PC-3 (cell line): Measurements from ENCODE around the gene NAV1. TPM values are rescaled to one million over a fixed set of nuclear protein-coding genes. Genes with fewer than 3 reads are reported as not detected.
A peak's percentile ranks its signal among the peaks of the same experiment; 100 is the strongest.
"Not testable (repeated sequence)": the region's sequence is repeated elsewhere in the genome, so short reads cannot be mapped to it uniquely, and the experiment has no call there.

Source experiments
- ATAC-seq: fragments of 200-7000 bp; cut with Tn5 transposase; 2 replicates; pipeline ENCODE4 v1.9.1; 2020; ENCODE audit warnings: mild to moderate bottlenecking, moderate library complexity
- BruUV-seq: library from RNA; stranded (reverse); fragments of 400-500 nt; replicated peaks from 2 replicates; lab custom pipeline; 2021; lab: Mats Ljungman, UMichigan
- CTCF ChIA-PET: fragments of 300-600 bp; sonication (Branson Sonifier 250); formaldehyde crosslinking; loops from one replicate; lab custom pipeline; 2022; ENCODE audit warnings: antibody characterized with exemption; lab: Charles Lee
- POLR2A ChIA-PET: fragments of 300-600 bp; sonication (Branson Sonifier 250); formaldehyde crosslinking; loops from one replicate; lab custom pipeline; 2022; ENCODE audit warnings: antibody characterized with exemption; ENCODE audit not compliant: unreplicated experiment; lab: Charles Lee
- DNase-seq: peaks from one replicate; pipeline ENCODE4 v3.0.0-alpha.2; 2015
- H2AFZ ChIP-seq: fragments of 300-600 bp; sonication (generic); 2 replicates; pipeline ENCODE4 v1.6.0; 2016; ENCODE audit warnings: antibody characterized with exemption, low read length
- H3F3A ChIP-seq: fragments of 300-600 bp; sonication (generic); one replicate; pipeline ENCODE4 v1.6.0; 2017; ENCODE audit warnings: antibody characterized with exemption, low read length, control low read depth, mild to moderate bottlenecking; ENCODE audit not compliant: unreplicated experiment
- H3K27ac ChIP-seq: fragments of 300-600 bp; sonication (generic); 2 replicates; pipeline ENCODE4 v1.5.1; 2016; ENCODE audit warnings: mild to moderate bottlenecking, low read length
- H3K27me3 ChIP-seq: fragments of 300-600 bp; sonication (generic); 2 replicates; pipeline ENCODE4 v1.6.1; 2016; ENCODE audit warnings: low read length, mixed read lengths
- H3K36me3 ChIP-seq: fragments of 300-600 bp; sonication (generic); 2 replicates; pipeline ENCODE4 v1.6.1; 2016; ENCODE audit warnings: low read depth, mixed run types, low read length, mixed read lengths
- H3K4me1 ChIP-seq: fragments of 300-600 bp; sonication (generic); 2 replicates; pipeline ENCODE4 v1.5.1; 2016; ENCODE audit warnings: low read length; ENCODE audit not compliant: insufficient read depth
- H3K4me2 ChIP-seq: fragments of 300-600 bp; sonication (generic); 2 replicates; pipeline ENCODE4 v1.6.0; 2016; ENCODE audit warnings: low read length
- H3K4me3 ChIP-seq: fragments of 300-600 bp; sonication (generic); 2 replicates; pipeline ENCODE4 v1.5.1; 2016; ENCODE audit warnings: mild to moderate bottlenecking, low read length, mixed read lengths
- H3K79me2 ChIP-seq: fragments of 300-600 bp; sonication (generic); 2 replicates; pipeline ENCODE4 v1.6.1; 2017; ENCODE audit warnings: low read length, mixed read lengths
- H3K9ac ChIP-seq: fragments of 300-600 bp; sonication (generic); 2 replicates; pipeline ENCODE4 v1.6.0; 2016; ENCODE audit warnings: mild to moderate bottlenecking, low read length
- H3K9me2 ChIP-seq: fragments of 300-600 bp; sonication (generic); replicated peaks from 2 replicates; pipeline ENCODE4 v1.6.1; 2016; ENCODE audit warnings: mixed run types, low read length, mixed read lengths
- H3K9me3 ChIP-seq: fragments of 300-600 bp; sonication (generic); 2 replicates; pipeline ENCODE4 v1.6.1; 2016; ENCODE audit warnings: low read length, mixed read lengths
- H4K20me1 ChIP-seq: fragments of 300-600 bp; sonication (generic); 2 replicates; pipeline ENCODE4 v1.6.1; 2016; ENCODE audit warnings: low read length, mixed read lengths
- CTCF ChIP-seq: fragments of 300-600 bp; sonication (generic); conservative IDR thresholded peaks from 2 replicates; pipeline ENCODE4 v1.5.1; 2017; ENCODE audit warnings: antibody characterized with exemption, low read depth, mild to moderate bottlenecking, low read length
- EZH2 ChIP-seq: fragments of 300-600 bp; sonication (generic); IDR thresholded peaks from one replicate; pipeline ENCODE4 v1.6.1; 2017; ENCODE audit warnings: antibody characterized with exemption, mild to moderate bottlenecking, low read length; ENCODE audit not compliant: unreplicated experiment
- EZH2phosphoT487 ChIP-seq: fragments of 300-600 bp; sonication (generic); IDR thresholded peaks from 2 replicates; pipeline ENCODE4 v1.6.1; 2018; ENCODE audit warnings: mild to moderate bottlenecking, antibody characterized with exemption, low read length, borderline replicate concordance
- intact Hi-C: fragments of 100-400 bp; cut with micrococcal nuclease; formaldehyde crosslinking; loops from 2 replicates; pipeline ENCODE4 v1.9.0; 2023
- total RNA-seq: library from RNA; depleted of rRNA; stranded (reverse); fragments of >200 nt; gene quantifications from 2 replicates; pipeline ENCODE4 v1.2.3, GENCODE V29; 2014

Gene NAV1
- total RNA-seq, 1 experiment from 2014 or later: 2.6 TPM

- H3K9me2 ChIP-seq: no peaks in the 10 kb centered on the region
- H3K9me3 ChIP-seq: no peaks in the 10 kb centered on the region
- no peaks in the 10 kb centered on the region for H3K36me3 ChIP-seq
- H3K4me2 ChIP-seq: no peak overlapping the region
- H3K27ac ChIP-seq: no peak overlapping the region
- intact Hi-C loops: no loop called here
- no peak overlapping the region for H3K9ac ChIP-seq
- no peak overlapping the region for H2AFZ ChIP-seq
- TF ChIP-seq EZH2phosphoT487: no peak
- no peak for TF ChIP-seq CTCF
- TF ChIP-seq EZH2: no peak
- CTCF ChIA-PET: no interaction called here
- BruUV-seq: no TSS peak
- no peaks in the 10 kb centered on the region for H3K27me3 ChIP-seq
- POLR2A ChIA-PET: interaction anchor here (0.6 kb wide), 1 partner anchor 178 kb away, joined by 4 read pairs; no protein-coding TSS in a partner anchor
- no peaks in the 10 kb centered on the region for H3F3A ChIP-seq
- DNase-seq (no peak), ATAC-seq (no peak)
- H3K4me1 ChIP-seq: no peaks in the 10 kb centered on the region; the same call in 1 of the 2 replicates
- H3K4me3 ChIP-seq: no peak overlapping the region
- H3K79me2 ChIP-seq: no peaks in the 10 kb centered on the region
- H4K20me1 ChIP-seq: no peaks in the 10 kb centered on the region
These were observed 5.1 kb downstream of the NAV1 start for GRCh38 chr1:201543871-201544642.

- Histone ChIP-seq H3F3A (no peaks in the 10 kb centered on the region), H3K9me2 (no peaks in the 10 kb centered on the region), H3K4me2 (no peak overlapping the region), H3K9ac (no peak overlapping the region), H3K27me3 (no peaks in the 10 kb centered on the region), H3K36me3 (no peaks in the 10 kb centered on the region), H3K4me1 (no peaks in the 10 kb centered on the region; the same call in 1 of the 2 replicates), H2AFZ (no peak overlapping the region), H4K20me1 (no peaks in the 10 kb centered on the region), H3K27ac (no peak overlapping the region), H3K4me3 (no peak overlapping the region), H3K79me2 (no peaks in the 10 kb centered on the region), H3K9me3 (no peaks in the 10 kb centered on the region)
- ChIA-PET POLR2A (interaction anchor here (0.6 kb wide), 1 partner anchor 178 kb away, joined by 4 read pairs; no protein-coding TSS in a partner anchor), CTCF (no interaction called here)
- ATAC-seq (no peak), DNase-seq (no peak)
- intact Hi-C loops: no loop called here
- TF ChIP-seq EZH2phosphoT487: no peak
- no TSS peak for BruUV-seq
These were observed 5.8 kb downstream of the NAV1 start for GRCh38 chr1:201544710-201545109.

- ATAC-seq: no peak
- no peaks in the 10 kb centered on the region for H4K20me1 ChIP-seq
- no peak overlapping the region for H3K4me3 ChIP-seq
- POLR2A ChIA-PET: no interaction called here
- CTCF ChIA-PET: no interaction called here
- no peak overlapping the region for H3K27ac ChIP-seq
- H2AFZ ChIP-seq: no peak overlapping the region
- H3K4me2 ChIP-seq: no peak overlapping the region
- no peak for DNase-seq
- H3K9me3 ChIP-seq: no peaks in the 10 kb centered on the region
- H3K9me2 ChIP-seq: no peaks in the 10 kb centered on the region
- H3F3A ChIP-seq: no peaks in the 10 kb centered on the region
- H3K79me2 ChIP-seq: no peaks in the 10 kb centered on the region
- H3K27me3 ChIP-seq: no peaks in the 10 kb centered on the region
- no TSS peak for BruUV-seq
- H3K4me1 ChIP-seq: no peaks in the 10 kb centered on the region
- no peak overlapping the region for H3K9ac ChIP-seq
- intact Hi-C loops: no loop called here
- H3K36me3 ChIP-seq: no peaks in the 10 kb centered on the region
- TF ChIP-seq EZH2phosphoT487 (no peak), EZH2 (no peak), CTCF (peak; percentile 22; the same call in 1 of the 2 replicates)
These were observed 7.0 kb downstream of the NAV1 start for GRCh38 chr1:201545851-201546492.

GRCh38 chr1:201549522-201549921, 10.6 kb downstream of the NAV1 start:
- H3K36me3 ChIP-seq, ATAC-seq, DNase-seq, H3K27ac ChIP-seq, H4K20me1 ChIP-seq, H3K79me2 ChIP-seq, H3K4me1 ChIP-seq, CTCF ChIA-PET, H2AFZ ChIP-seq, BruUV-seq, H3K27me3 ChIP-seq, H3K4me2 ChIP-seq, H3K9me2 ChIP-seq, intact Hi-C loops, POLR2A ChIA-PET, H3F3A ChIP-seq, H3K9ac ChIP-seq, H3K9me3 ChIP-seq, H3K4me3 ChIP-seq: not testable (repeated sequence)
